ENCODE data around the gene SLC41A2.

The SLC41A2 gene

GRCh38 chr12:104958001-104958804 is at the start of gene SLC41A2:
Gene SLC41A2, minus strand, starts transcription at chr12:104958290. Its CDS starts 29,763 bp downstream, at chr12:104928527.
- DNase-seq, result peak; percentile 84
- no peak for TF ChIP-seq CTCF (IDR thresholded peaks at IDR 0.05)
- peaks cover 19% of the 10 kb centered on the region for H3K4me1 Mint-ChIP-seq
- H3K36me3 Mint-ChIP-seq (ENCODE audit: low read depth), result no peaks in the 10 kb centered on the region
- peak within 1 kb of the TSS; percentile 85 for H3K4me3 Mint-ChIP-seq
- H3K27ac Mint-ChIP-seq, result no peak within 1 kb of the TSS
- peaks cover 92% of the 10 kb centered on the region for H3K27me3 Mint-ChIP-seq (ENCODE audit: low read depth, poor library complexity)
- H3K9me3 Mint-ChIP-seq, result no peaks in the 10 kb centered on the region

GRCh38 chr12:105001476-105001875 is 43.4 kb upstream of the SLC41A2 start:
- Mint-ChIP-seq H3K27me3 (ENCODE audit: low read depth, poor library complexity) (no peaks in the 10 kb centered on the region), H3K4me1 (peaks cover 8% of the 10 kb centered on the region), H3K27ac (no peak overlapping the region), H3K9me3 (peaks cover 5% of the 10 kb centered on the region), H3K4me3 (no peak overlapping the region), H3K36me3 (ENCODE audit: low read depth) (peaks cover 97% of the 10 kb centered on the region)
- no peak for TF ChIP-seq CTCF (IDR thresholded peaks at IDR 0.05)
- no peak for DNase-seq

GRCh38 chr12:104999347-104999685 is 41.2 kb upstream of the SLC41A2 start:
- Mint-ChIP-seq H3K9me3 (no peaks in the 10 kb centered on the region), H3K4me3 (no peak overlapping the region), H3K36me3 (ENCODE audit: low read depth) (peaks cover 89% of the 10 kb centered on the region), H3K27ac (peak overlapping the region; percentile 58), H3K27me3 (ENCODE audit: low read depth, poor library complexity) (no peaks in the 10 kb centered on the region), H3K4me1 (no peaks in the 10 kb centered on the region)
- TF ChIP-seq CTCF (IDR thresholded peaks at IDR 0.05), result no peak
- DNase-seq, result no peak

- TF ChIP-seq CTCF (IDR thresholded peaks at IDR 0.05), result no peak
- Mint-ChIP-seq H3K4me3 (no peak overlapping the region), H3K9me3 (no peaks in the 10 kb centered on the region), H3K27me3 (ENCODE audit: low read depth, poor library complexity) (no peaks in the 10 kb centered on the region), H3K27ac (no peak overlapping the region), H3K36me3 (ENCODE audit: low read depth) (peaks cover 87% of the 10 kb centered on the region), H3K4me1 (no peaks in the 10 kb centered on the region)
- DNase-seq, result no peak
Measured at GRCh38 chr12:104998423-104999346, 40.6 kb upstream of the SLC41A2 start.

GRCh38 chr12:104997541-104997940 is 39.5 kb upstream of the SLC41A2 start:
- H3K4me3 Mint-ChIP-seq, result no peak overlapping the region
- DNase-seq, result no peak
- H3K4me1 Mint-ChIP-seq, result no peaks in the 10 kb centered on the region
- TF ChIP-seq CTCF (IDR thresholded peaks at IDR 0.05), result no peak
- H3K9me3 Mint-ChIP-seq, result no peaks in the 10 kb centered on the region
- H3K27ac Mint-ChIP-seq, result no peak overlapping the region
- H3K27me3 Mint-ChIP-seq (ENCODE audit: low read depth, poor library complexity), result peaks cover 3% of the 10 kb centered on the region
- peaks cover 86% of the 10 kb centered on the region for H3K36me3 Mint-ChIP-seq (ENCODE audit: low read depth)
